Stimulated activated CD4-positive, alpha-beta T cell treated with anti-CD3 and anti-CD28 coated beads, TNF-alpha, amount 100 ng/mL, for 24 hours (primary cell): ENCODE data around the gene KIRREL3.

Experiments used
- DNase-seq, 3 experiments: peaks; one replicate each; pipeline ENCODE4 v3.0.0-alpha.2; 2020; ENCODE audit warnings: low read depth in 3 of 3

Gene KIRREL3

DNA sequence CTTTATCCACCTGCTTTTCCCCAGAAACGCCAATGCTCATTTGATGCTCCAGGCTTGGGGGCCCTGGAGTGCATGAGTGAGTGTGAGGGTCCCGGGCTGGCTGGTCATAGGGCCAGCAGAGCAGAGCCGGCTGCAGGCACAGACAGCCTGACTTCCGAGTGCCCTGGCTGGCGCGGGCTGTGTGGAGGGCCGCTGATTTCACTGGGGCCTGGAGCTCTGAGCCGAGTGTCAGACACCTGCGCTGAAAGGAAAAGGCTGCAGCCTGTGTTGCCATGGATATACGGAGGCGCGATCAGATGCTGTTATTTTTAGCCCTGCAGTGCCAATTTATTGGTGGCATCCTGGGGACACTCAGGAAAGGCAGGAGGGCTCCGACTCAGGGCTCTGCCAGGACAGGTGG, 557.5 kb downstream of the KIRREL3 start:
- no peak for DNase-seq

- peak; percentile 52 to 71 (median 57) for DNase-seq
Measured at GRCh38 chr11:126440792-126441514, 559.6 kb downstream of the KIRREL3 start.

GRCh38 chr11:126440276-126440675, 560.3 kb downstream of the KIRREL3 start:
- DNase-seq, result no peak

GRCh38 chr11:126438691-126439090, 561.9 kb downstream of the KIRREL3 start:
- DNase-seq, result no peak

GRCh38 chr11:126438272-126438671, 562.3 kb downstream of the KIRREL3 start:
- no peak for DNase-seq

DNA sequence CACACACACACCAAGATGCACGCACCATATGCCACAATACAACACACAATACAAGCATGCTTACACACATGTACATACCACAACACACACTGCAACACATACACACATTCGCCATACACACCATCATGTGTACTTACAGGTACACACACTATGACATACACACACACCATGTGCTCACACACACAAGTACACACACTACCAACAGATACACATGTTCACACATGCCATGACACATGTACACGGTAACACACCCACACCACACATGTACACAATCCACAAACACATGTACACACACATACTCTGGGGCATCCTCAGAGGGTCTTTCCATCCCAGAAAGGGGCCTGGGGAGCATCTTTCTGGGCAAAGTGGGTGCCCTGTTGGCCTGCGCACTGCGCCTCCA, 562.8 kb downstream of the KIRREL3 start:
- DNase-seq, result no peak

GRCh38 chr11:126436209-126436755, 564.3 kb downstream of the KIRREL3 start:
- DNase-seq, result no peak

GRCh38 chr11:126434950-126435335, 565.6 kb downstream of the KIRREL3 start:
- DNase-seq, result no peak

- DNase-seq, result no peak
Measured at GRCh38 chr11:126433989-126434949, 566.3 kb downstream of the KIRREL3 start.

DNA sequence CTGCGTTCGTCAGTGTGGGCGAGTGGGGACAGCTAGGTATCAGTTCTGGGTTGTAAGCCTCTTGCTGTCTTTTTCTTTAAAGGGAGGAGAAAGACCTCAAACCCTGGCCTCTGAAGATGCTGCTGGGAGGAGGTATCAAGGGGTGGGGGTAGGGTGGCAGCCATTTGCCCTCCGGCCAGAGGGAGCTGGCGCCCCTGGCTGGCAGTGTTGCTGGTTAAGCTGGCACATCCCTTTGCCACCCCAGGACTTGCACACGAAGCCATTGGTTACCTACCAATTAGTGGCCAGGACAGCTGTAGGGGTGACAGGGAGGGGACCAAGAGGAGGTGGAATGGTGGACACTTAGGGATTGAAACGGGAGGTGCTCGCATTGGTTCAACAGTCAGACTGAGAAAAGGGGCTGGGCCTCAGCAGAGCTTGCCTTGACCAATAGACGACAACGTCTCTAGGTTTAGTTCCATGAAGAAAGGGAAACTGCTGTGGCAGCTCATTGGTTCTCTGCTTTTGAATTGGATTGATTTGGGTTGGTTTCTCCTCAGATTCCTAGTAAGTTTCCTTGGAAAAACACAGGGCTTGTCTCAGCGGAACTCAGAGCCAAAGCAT, 567.2 kb downstream of the KIRREL3 start:
- no peak for DNase-seq

DNA sequence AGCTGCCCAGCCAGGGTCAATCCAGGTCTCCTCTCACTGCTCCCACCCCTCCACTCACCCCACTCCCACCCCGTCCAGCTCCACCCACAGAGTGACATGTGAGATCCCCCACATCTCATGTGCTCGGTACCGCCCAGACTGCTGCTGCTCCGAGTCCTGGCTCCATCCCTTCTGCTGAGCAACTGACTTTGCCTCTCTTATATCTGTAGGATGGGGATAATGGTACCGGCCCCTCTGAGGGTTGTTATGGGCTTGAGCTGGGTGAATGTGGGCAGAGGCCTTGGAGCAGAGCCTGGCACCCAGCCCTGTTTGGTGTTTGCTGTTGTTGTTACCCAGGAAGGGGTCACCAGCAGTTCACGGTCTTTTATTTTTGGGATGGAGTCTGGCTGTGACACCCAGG, 568.0 kb downstream of the KIRREL3 start:
- DNase-seq, result no peak

DNA sequence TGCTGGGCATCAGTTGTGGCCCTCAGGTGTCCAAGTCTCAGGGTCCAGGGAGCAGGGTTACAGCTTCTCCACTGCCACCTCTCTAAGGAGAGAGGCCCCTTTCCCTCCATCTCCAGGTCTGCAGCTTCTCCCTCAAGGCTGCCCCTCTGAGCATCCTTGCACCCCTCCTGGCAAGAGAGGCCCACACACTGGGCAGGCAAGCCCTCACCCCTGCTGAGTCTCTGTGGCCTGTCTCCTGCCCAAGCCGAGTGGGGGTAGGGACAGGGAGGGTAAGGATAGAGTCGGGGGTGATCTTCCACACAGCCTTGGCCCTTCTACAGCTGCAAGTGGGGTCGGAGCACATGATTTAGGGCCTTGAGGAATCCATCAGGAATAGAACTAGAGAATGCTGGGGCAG, 568.5 kb downstream of the KIRREL3 start:
- DNase-seq, result no peak

DNA sequence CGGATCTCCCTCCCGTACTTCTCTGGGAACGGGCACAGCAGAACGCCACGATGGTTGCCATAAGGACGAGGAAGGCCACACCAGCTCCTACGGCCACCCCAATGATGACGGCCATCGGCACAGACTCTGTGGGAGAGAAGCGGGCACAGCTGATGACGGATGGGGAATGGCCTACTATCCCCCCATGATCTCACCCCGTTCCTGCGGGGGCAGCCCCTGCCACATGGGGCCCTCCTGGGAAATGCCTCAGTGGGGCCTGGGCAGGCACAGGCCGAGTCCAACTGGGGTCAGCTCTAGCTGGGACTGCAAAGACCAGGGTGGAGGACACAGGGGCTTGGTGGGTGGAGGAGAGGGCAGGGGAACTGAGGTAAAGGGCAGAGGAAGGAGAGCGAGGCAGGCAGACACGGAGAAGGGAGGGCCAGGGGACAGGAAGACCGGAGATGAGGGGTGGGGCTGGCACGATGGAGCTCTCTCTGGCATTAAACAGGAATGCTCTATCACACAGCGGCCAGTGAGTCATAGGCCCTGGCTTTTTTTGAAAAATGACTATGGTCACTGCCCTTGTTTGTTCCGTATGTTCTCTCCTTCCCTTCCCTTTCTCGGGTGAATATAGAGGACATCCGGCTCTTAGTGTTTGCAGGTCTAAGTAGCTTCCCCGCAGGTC, 569.0 kb downstream of the KIRREL3 start:
- no peak for DNase-seq

GRCh38 chr11:126430581-126431335, 569.8 kb downstream of the KIRREL3 start:
- no peak for DNase-seq

DNA sequence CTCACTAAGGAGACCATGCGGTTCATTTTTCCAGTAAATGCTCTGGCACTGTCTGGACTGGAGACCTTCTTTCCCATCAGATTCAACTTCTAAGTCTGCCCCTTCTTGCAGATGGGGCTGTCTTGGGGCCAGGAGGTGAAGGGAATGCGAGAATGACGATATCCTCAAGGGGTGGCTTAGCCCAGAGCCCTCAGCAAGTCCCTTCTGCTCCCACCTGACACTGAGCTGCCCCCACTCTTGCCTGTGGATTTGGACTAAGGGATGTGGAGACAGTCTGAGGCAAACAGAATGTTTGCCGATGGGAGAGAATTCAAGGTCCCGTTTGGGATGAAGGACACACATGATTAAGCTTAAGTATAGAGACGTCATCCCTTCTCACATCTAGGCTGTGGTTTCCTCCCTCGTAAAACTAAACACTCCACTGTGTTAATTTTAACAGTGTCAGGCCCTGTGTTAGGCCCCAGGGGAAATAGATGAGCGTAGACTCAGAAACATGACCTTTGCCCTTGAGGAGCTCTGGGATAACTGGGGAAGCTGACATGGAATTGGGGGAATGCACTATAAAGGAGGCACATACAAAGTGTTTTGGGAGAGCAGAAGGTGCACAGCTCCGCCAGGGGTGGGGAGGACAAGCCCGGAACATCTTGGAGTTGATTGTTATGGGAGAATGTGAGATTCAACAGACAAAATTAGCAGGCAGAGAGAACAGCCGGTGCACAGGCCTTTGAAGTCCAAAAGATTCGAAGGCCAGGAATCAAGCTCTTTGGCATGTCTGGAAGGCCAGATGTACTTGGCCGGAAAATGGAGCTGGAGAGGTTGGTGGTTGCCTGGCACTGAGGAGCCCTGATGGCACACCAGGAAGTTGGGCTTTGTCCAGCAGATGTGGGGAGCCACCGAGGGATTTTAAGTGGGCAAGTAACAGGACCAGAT, 573.5 kb downstream of the KIRREL3 start:
- DNase-seq, result no peak

GRCh38 chr11:126426106-126426505, 574.5 kb downstream of the KIRREL3 start:
- no peak for DNase-seq

- no peak for DNase-seq
Measured at GRCh38 chr11:126424471-126425039, 576.0 kb downstream of the KIRREL3 start.

DNA sequence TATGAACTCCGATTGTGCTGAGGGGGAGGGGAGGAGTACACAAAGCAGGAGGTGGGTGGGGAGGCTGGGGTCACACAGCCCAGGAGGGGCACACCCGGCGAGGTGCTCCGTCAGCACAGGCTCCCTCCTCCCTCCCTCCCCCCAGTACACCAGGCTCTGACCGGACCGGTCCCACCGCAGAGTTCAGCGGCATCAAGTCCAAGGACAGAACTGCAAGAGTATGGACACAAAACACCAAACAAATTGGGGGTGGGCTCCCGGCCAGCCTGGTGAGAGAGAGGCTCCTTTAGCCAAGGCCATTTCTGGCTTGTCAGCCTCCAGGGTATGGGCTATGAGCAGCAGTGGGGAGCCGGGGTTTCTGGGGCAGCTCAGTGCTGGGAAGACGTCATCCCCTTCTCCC, 576.8 kb downstream of the KIRREL3 start:
- no peak for DNase-seq

DNA sequence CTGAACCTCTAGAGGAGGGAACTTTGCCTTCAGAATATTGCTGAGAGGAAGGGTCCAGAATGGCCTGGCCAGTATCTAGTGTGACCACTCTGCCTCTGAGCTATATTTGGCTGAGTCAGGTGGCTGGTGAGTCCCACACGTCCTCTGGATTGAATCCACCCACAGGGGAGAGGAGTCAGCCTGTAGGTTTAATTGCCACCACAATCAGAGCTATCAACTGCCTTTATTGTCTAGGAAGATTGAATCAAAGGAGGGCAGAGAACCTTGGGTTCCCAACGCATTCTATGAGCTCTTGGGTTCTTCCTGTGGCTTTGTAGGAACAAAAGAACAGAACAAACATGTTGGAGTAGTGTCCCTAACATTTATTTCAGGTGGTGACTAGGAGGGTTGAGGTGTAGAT, 577.4 kb downstream of the KIRREL3 start:
- DNase-seq, result no peak
